ENCODE results near the gene SBSN. TPM values are rescaled to one million over a fixed set of nuclear protein-coding genes. Genes with fewer than 3 reads are reported as not detected.

Gene SBSN
- total RNA-seq, result not detected in 2 replicates

GRCh38 chr19:35528218-35529038, at the start of gene SBSN:
SBSN (minus strand) TSS chr19:35528311; CDS start chr19:35528281, 30 bp downstream.

GRCh38 chr19:35563207-35563829, 35.2 kb upstream of the SBSN start, which contains the start of gene ATP4A:
ATP4A (minus strand) TSS chr19:35563658; CDS start chr19:35563629, 29 bp downstream.

GRCh38 chr19:35545001-35545854, 17.1 kb upstream of the SBSN start, which contains the start of gene TMEM147:
TMEM147 (plus strand) TSS chr19:35545626; CDS start chr19:35545740, 114 bp downstream.

GRCh38 chr19:35533201-35533821, 5.2 kb upstream of the SBSN start, which contains the start of gene GAPDHS:
GAPDHS (plus strand) TSS chr19:35533456; CDS start chr19:35533528, 72 bp downstream.

GRCh38 chr19:35513628-35514281, 14.4 kb downstream of the SBSN start, which contains the start of gene DMKN:
DMKN (minus strand) TSS chr19:35513649; CDS start chr19:35513475, 174 bp downstream.

GRCh38 chr19:35490364-35490763, 37.7 kb downstream of the SBSN start, which contains the start of gene KRTDAP:
KRTDAP (minus strand) TSS chr19:35490464; CDS start chr19:35490442, 22 bp downstream.

Other genes starting within 250 kb of the SBSN start
- gene HAMP, start 245.8 kb downstream of the SBSN start, total RNA-seq, result not detected in 2 replicates
- 0.27 TPM in 1 of 2 replicates, not detected in the other for gene MAG, start 236.2 kb downstream of the SBSN start, total RNA-seq
- gene CD22, start 199.1 kb downstream of the SBSN start, total RNA-seq, result 1.1 TPM in 1 of 2 replicates, not detected in the other
- gene FFAR1, start 180.4 kb downstream of the SBSN start, total RNA-seq, result not detected in 2 replicates
- not detected in 2 replicates for gene FFAR3, start 169.9 kb downstream of the SBSN start, total RNA-seq
- gene GPR42, start 157.2 kb downstream of the SBSN start, total RNA-seq, result not detected in 2 replicates
- not detected in 2 replicates for gene FFAR2, start 80.1 kb downstream of the SBSN start, total RNA-seq
- gene KRTDAP, start 37.8 kb downstream of the SBSN start, total RNA-seq, result not detected in 2 replicates
- not detected in 2 replicates for gene DMKN, start 14.7 kb downstream of the SBSN start, total RNA-seq
- not detected in 2 replicates for gene GAPDHS, start 5.1 kb upstream of the SBSN start, total RNA-seq
- 41.4 and 53.8 TPM in 2 replicates for gene TMEM147, start 17.3 kb upstream of the SBSN start, total RNA-seq
- not detected in 2 replicates for gene ATP4A, start 35.3 kb upstream of the SBSN start, total RNA-seq
- not detected in 2 replicates for gene PMIS2, start 57.9 kb upstream of the SBSN start, total RNA-seq
- gene HAUS5, start 84.4 kb upstream of the SBSN start, total RNA-seq, result 7.7 and 11.7 TPM in 2 replicates
- gene RBM42, start 100.7 kb upstream of the SBSN start, total RNA-seq, result 55.2 and 59.3 TPM in 2 replicates
- gene ETV2, start 113.4 kb upstream of the SBSN start, total RNA-seq, result 0.14 TPM in 1 of 2 replicates, not detected in the other
- 183 and 197 TPM in 2 replicates for gene COX6B1, start 120.0 kb upstream of the SBSN start, total RNA-seq
- gene UPK1A, start 138.2 kb upstream of the SBSN start, total RNA-seq, result not detected in 2 replicates
- not detected in 2 replicates for gene ZBTB32, start 176.2 kb upstream of the SBSN start, total RNA-seq
- 10.0 and 12.7 TPM in 2 replicates for gene KMT2B, start 189.7 kb upstream of the SBSN start, total RNA-seq
- 0.53 and 1.1 TPM in 2 replicates for gene IGFLR1, start 214.1 kb upstream of the SBSN start, total RNA-seq
- gene U2AF1L4, start 217.1 kb upstream of the SBSN start, total RNA-seq, result 3.5 and 5.4 TPM in 2 replicates
- gene PSENEN, start 217.3 kb upstream of the SBSN start, total RNA-seq, result 15.8 and 22.6 TPM in 2 replicates
- gene LIN37, start 220.3 kb upstream of the SBSN start, total RNA-seq, result 8.5 and 9.6 TPM in 2 replicates
- gene HSPB6, start 228.7 kb upstream of the SBSN start, total RNA-seq, result 0.53 and 0.65 TPM in 2 replicates
- 9.2 and 10.3 TPM in 2 replicates for gene PROSER3, start 229.9 kb upstream of the SBSN start, total RNA-seq
- gene ARHGAP33, start 247.3 kb upstream of the SBSN start, total RNA-seq, result 4.0 and 5.7 TPM in 2 replicates

Measured in thoracic aorta endothelial cell (primary cell).